ENCODE measurements around the gene MAP3K12. TPM values are rescaled to one million over a fixed set of nuclear protein-coding genes. Genes with fewer than 3 reads are reported as not detected.

MAP3K12 gene
- total RNA-seq, 1 donor from 2014 or later: 17.2 TPM

DNA sequence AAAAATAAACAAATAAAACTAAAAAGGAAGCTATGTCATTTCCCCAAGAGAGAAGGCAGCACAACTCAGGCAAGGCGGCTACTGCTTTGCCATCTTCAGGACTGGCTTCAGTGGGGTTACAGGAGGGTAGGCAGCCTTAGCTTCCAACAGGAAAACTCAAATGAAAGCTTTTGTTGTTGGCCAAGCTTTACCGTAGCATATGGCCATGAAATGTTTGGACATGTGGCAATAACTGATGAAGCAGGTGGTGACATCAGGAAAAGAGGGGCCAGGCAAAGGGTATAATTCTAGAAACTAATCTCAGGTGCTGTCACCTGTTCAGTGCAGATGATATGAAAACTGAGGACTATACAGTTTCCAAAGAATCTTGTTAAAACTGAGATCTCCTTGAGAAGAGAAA is 30.8 kb upstream of the MAP3K12 start:
- H3K4me3 Mint-ChIP-seq: no peak overlapping the region
- no peaks in the 10 kb centered on the region for H3K27me3 Mint-ChIP-seq (ENCODE audit: insufficient read depth, low read depth)
- no peaks in the 10 kb centered on the region for H3K4me1 Mint-ChIP-seq
- Histone ChIP-seq H3F3A (ENCODE audit: low read depth) (no peaks in the 10 kb centered on the region), H3K79me2 (ENCODE audit: low read depth) (no peaks in the 10 kb centered on the region), H3K9me3 (ENCODE audit: low read depth) (no peaks in the 10 kb centered on the region), H3K9ac (no peak overlapping the region), H3K27me3 (no peaks in the 10 kb centered on the region), H3K4me2 (no peak overlapping the region), H4K20me1 (ENCODE audit: low read depth) (no peaks in the 10 kb centered on the region), H3K4me3 (no peak overlapping the region), H2AFZ (replicated peaks) (no peak overlapping the region), H3K36me3 (peaks cover 8% of the 10 kb centered on the region), H3K4me1 (no peaks in the 10 kb centered on the region), H3K27ac (no peak overlapping the region)
- no peak for DNase-seq (ENCODE audit: low spot score)
- peaks cover 27% of the 10 kb centered on the region for H3K36me3 Mint-ChIP-seq
- no peaks in the 10 kb centered on the region for H3K9me3 Mint-ChIP-seq
- no peak for TF ChIP-seq EZH2 (IDR thresholded peaks at IDR 0.05)
- no peak for TF ChIP-seq EZH2phosphoT487 (IDR thresholded peaks at IDR 0.05)
- TF ChIP-seq, protein P1, sequence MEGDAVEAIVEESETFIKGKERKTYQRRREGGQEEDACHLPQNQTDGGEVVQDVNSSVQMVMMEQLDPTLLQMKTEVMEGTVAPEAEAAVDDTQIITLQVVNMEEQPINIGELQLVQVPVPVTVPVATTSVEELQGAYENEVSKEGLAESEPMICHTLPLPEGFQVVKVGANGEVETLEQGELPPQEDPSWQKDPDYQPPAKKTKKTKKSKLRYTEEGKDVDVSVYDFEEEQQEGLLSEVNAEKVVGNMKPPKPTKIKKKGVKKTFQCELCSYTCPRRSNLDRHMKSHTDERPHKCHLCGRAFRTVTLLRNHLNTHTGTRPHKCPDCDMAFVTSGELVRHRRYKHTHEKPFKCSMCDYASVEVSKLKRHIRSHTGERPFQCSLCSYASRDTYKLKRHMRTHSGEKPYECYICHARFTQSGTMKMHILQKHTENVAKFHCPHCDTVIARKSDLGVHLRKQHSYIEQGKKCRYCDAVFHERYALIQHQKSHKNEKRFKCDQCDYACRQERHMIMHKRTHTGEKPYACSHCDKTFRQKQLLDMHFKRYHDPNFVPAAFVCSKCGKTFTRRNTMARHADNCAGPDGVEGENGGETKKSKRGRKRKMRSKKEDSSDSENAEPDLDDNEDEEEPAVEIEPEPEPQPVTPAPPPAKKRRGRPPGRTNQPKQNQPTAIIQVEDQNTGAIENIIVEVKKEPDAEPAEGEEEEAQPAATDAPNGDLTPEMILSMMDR (IDR thresholded peaks at IDR 0.05): no peak
- H3K27ac Mint-ChIP-seq: no peak overlapping the region

DNA sequence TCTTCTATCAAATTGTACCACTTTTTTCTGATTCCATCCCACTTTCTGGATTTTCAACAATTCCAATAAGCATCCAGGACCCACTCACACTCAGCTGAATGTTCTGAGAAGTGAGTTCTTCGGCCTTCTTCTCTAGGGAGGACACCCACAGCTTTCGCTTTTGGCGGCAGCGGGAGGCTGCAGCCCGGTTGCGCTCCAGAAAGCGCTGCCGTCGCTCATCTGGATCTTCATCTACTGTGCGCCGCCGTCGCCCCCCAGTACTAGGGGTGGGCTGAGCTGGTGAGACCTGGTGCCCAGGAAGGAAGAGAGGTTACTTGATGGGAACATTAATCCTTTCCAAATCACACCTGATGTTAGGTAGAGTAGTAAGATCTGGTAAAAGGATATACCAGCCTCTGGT is 25.2 kb upstream of the MAP3K12 start:
- H3K36me3 ChIP-seq: no peaks in the 10 kb centered on the region
- no peak overlapping the region for H3K27ac Mint-ChIP-seq

DNA sequence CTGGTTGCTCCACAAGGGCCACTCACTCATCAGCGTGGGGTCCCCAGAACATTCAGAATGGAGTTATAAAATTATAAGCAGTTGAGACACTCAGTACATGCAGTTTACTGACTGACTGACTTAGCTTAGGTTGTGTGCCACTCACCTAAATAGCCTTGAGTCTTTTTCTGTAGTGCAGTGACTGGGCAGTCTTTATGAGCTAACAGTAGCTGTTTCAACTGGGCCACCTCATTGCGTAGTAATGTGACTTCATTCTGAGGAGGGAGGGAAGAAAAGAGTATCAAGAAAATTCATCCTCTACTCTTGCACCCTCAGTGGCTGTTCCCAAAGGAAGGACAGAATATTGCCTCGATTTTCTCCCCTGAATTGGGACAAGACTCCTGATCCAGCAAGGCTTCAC is 23.9 kb upstream of the MAP3K12 start:
- Histone ChIP-seq H3K27me3 (no peaks in the 10 kb centered on the region), H2AFZ (replicated peaks) (no peak overlapping the region), H3K79me2 (ENCODE audit: low read depth) (no peaks in the 10 kb centered on the region), H3K4me1 (no peaks in the 10 kb centered on the region), H3K4me2 (no peak overlapping the region), H3K9me3 (ENCODE audit: low read depth) (no peaks in the 10 kb centered on the region), H3K4me3 (no peak overlapping the region), H4K20me1 (ENCODE audit: low read depth) (no peaks in the 10 kb centered on the region), H3F3A (ENCODE audit: low read depth) (no peaks in the 10 kb centered on the region), H3K9ac (no peak overlapping the region), H3K36me3 (no peaks in the 10 kb centered on the region), H3K27ac (no peak overlapping the region)
- no peak for DNase-seq (ENCODE audit: low spot score)
- no peaks in the 10 kb centered on the region for H3K27me3 Mint-ChIP-seq (ENCODE audit: insufficient read depth, low read depth)
- no peaks in the 10 kb centered on the region for H3K4me1 Mint-ChIP-seq
- TF ChIP-seq, protein P1 (IDR thresholded peaks at IDR 0.05): no peak
- TF ChIP-seq EZH2 (IDR thresholded peaks at IDR 0.05) (no peak), EZH2phosphoT487 (IDR thresholded peaks at IDR 0.05) (no peak)
- H3K4me3 Mint-ChIP-seq: no peak overlapping the region
- H3K36me3 Mint-ChIP-seq: peaks cover 26% of the 10 kb centered on the region
- H3K27ac Mint-ChIP-seq: no peak overlapping the region
- H3K9me3 Mint-ChIP-seq: no peaks in the 10 kb centered on the region

More for the DNA sequence above, 25.2 kb upstream of the MAP3K12 start:
- TF ChIP-seq, protein P1 (IDR thresholded peaks at IDR 0.05): no peak
- no peak for TF ChIP-seq EZH2 (IDR thresholded peaks at IDR 0.05)
- TF ChIP-seq EZH2phosphoT487 (IDR thresholded peaks at IDR 0.05): no peak
- Histone ChIP-seq H3K79me2 (ENCODE audit: low read depth) (no peaks in the 10 kb centered on the region), H3K27me3 (no peaks in the 10 kb centered on the region), H3K4me3 (no peak overlapping the region), H2AFZ (replicated peaks) (no peak overlapping the region), H3F3A (ENCODE audit: low read depth) (no peaks in the 10 kb centered on the region), H3K27ac (no peak overlapping the region), H4K20me1 (ENCODE audit: low read depth) (no peaks in the 10 kb centered on the region), H3K9me3 (ENCODE audit: low read depth) (no peaks in the 10 kb centered on the region), H3K4me2 (no peak overlapping the region), H3K9ac (no peak overlapping the region), H3K4me1 (no peaks in the 10 kb centered on the region)
- Mint-ChIP-seq H3K4me3 (no peak overlapping the region), H3K4me1 (no peaks in the 10 kb centered on the region), H3K9me3 (no peaks in the 10 kb centered on the region), H3K27me3 (ENCODE audit: insufficient read depth, low read depth) (no peaks in the 10 kb centered on the region), H3K36me3 (peaks cover 29% of the 10 kb centered on the region)
- DNase-seq (ENCODE audit: low spot score): no peak

All from neural progenitor cell (in vitro differentiated cells).